NCI-H2227 (cell line): ENCODE measurements around the gene PUM2.
A peak's percentile ranks its signal among the peaks of the same experiment; 100 is the strongest.

ENCODE experiments used
- DNase-seq: peaks from one replicate; lab custom pipeline; 2025; ENCODE audit not compliant: unreplicated experiment; lab: John Stamatoyannopoulos, UW

PUM2 gene

DNA sequence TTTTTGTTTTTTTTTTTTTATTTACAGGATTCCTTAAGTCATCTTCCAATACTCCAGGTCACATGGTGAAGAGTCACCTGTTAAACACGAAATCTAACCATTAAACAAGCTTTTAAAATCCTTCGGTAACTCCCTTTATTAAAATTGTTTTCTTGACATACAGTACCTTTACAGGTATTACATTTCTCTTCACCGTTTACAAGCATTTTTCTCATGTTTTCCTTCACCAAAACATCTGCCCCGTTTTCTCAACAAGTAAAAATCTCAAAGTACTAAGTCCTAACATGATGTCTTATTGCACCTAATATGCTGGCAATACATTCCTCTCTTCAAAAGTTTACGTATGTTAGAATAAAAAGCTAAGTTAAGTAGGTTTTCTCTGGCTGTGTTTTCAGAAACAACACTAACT is 1.1 kb downstream of the PUM2 start:
- DNase-seq, result no peak

DNA sequence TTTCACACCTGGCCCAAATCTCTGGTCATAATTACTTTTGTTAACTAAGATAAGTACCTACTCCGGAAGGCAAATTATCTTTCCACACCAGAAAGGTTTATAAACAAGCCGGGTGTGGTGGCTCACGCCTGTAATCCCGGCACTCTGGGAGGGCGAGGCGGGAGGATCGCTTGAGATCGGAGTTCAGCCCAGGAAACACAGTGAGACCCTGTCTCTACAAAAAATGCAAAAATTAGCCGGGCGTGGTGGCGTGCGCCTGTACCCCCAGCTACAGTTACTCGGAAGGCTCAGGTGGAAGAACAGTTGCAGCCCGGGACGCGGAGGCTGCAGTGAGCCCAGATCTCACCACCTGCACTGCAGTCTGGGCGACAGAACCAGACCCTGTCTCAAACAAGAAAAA is 2.1 kb downstream of the PUM2 start:
- DNase-seq, result no peak

DNA sequence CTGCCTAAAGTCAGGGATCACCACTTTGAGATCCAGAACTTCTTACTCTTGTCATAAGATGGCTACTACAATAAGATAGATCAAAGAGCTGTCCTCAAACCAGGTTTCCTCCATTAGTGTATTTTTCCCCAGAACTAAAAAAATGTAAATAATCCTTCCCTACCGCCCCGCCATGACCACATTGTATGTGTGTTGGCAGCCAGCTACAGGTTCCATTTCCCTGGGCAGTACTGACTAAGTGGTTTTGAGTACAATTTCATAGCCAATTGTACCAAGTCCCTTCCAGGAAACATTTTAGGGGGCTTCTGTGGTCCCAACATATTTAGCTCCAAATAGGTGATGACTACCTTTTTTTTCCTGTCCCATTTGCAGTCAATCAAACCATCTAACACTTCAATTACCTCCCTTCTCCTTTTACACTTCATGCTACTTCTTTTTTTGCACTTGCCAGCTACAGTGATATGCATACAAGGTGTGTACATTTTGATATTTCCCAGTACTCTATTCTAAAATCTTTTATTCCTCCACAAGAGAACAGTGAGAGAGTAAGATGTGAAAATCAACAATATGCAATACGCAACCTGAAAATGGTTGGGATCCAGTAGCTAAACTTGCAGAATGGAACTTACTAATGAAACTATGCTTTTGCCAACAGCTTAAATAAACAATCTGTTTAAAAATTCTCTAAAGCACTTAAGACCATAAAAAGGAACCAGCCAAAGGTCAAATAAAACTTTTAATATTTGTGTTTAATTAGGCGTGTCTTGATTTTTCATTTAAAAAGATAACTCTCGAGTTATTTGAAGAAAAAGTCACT is 3.9 kb downstream of the PUM2 start:
- no peak for DNase-seq

DNA sequence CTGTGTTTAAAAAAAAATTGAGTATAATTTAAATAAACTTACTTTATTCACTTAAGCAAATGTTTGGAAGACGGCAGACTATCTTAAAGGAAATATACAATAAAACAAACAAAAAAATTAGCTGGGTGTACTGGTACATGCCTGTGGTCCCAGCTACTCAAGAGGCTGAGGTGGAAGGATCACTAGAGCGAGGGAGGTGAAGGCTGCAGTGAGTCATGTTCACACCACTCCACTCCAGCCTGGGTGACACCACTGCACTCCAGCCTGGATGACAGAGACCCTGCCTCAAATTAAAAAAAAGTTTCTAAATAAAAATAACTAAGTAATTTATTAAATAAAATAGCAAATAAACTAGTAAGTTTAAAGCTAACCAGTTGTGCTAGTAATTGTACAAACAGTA is 7.5 kb downstream of the PUM2 start:
- no peak for DNase-seq

DNA sequence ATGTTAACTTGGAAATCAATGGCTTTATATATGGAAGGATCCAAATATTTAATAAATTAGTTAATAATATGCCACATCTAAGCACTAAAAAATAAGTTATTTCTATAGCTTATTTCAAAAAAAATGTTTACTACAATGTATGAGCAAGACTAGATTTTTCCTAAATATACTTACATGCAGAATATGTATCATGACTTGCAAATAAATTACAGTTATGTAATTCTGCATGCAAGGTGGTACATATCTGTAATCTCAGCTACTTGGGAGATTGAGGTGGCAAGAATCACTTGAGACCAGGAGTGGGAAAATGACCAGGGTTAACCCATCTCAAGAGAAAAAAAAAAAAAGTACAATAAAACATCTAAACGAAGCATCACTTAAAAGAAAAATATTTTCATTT is 11.6 kb downstream of the PUM2 start:
- DNase-seq, result no peak

DNA sequence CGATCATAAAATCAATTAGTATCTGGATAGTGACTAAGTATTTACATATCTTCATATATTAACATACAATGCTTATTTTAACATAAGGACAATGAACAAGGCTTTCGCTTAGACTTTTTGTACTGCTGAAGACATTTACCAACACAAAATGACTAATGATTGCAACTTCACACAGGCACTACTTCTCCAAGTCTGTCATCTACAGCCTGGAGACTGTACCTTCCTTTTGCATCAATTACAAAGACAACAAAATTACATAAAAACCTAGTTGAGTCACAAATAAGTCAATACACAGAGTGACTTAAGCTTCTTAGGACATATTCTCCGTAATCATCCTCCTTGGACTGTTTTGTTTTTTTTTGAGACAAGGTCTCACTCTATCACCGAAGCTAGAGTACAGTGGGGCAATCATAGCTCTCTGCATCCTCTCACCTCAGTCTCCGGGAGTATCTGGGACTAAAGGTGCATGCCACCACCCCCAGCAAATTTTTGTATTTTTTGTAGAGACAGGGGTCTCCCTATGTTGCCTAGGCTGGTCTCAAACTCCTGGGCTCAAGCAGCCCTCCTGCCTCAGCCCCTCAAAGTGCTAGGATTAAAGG is 15.9 kb downstream of the PUM2 start:
- DNase-seq, result no peak

DNA sequence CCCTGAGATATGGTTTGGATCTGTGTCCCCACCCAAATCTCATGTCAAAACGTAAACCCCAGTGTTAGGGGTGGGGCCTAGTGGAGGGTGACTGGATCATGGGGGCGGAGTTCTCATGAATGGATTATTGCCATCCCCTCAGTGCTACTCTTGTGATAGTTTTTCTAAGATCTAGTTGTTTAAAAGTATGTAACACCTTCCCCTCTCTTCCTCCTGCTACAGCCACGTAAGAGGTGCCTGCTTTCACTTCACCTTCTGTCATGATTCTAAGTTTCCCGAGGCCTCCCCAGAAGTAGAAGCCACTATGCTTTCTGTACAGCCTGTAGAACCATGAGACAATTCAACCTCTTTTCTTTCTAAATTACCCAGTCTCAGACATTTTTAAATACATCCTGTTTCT is 16.9 kb downstream of the PUM2 start:
- DNase-seq, result no peak

DNA sequence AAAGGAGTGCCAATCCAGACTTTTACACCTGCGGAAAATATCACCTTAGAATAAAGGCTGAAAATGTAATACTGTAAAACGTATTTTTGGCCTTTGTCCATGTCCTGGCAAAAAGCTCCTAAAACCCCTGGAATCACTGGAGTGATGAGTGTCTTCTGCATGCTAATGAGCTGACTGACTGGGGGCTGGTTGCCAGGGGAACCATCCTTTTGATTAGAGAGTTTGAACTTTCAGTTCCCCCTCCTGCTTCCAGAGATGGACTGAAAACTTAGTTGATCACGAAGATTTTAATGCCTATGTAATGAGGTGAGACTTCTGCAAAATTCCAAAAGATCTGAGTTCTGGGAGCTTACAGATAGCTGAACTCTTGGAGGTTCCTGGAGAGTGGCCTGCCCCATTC is 20.5 kb downstream of the PUM2 start:
- DNase-seq, result no peak

DNA sequence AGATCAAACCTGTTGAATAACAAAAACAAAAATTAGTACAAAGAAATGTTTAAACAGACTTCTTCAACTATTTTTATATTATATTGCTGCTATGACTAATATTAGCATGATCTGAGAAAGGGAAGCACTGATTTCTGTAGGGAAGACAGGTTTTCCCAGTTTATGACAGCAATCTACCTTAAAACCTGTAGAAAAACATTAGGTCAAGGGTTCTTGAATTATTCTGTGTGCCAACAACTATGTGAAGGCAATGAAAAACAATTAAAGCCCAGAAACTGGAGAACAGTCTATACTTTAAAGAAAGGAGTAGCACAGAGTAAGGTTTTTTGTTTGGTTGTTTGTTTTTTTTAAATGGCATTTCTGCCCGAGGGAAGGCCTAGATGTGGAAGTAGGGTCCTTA is 23.3 kb downstream of the PUM2 start:
- DNase-seq, result no peak

DNA sequence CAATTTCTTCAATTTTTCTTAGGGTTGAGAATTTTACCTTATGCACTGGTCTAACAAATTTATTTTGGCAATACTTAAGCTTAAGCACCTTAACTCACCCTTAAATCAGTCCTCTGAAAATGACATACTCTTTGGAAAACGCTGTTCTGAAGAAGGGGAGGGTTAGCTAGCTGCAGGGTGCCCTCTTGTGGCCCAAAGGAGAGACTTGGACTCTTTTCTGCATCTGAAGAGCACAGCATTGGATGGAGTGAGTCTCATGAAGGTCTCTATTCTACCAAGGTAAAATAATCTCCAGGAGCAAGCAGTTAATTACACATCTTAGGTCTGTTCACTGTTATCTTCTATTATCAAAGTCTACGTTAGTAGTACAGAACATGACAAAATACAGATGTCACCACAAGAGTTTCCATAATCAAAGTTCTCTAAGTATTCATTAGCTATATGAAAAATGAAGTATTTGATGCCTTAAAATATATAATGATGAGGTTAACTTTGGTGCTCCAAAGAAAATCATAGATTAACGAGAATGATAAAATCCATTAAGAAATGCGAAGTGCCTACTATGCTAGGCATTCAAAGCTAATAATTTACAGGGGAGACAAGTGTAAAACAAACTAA is 24.4 kb downstream of the PUM2 start:
- peak; percentile 61 for DNase-seq

DNA sequence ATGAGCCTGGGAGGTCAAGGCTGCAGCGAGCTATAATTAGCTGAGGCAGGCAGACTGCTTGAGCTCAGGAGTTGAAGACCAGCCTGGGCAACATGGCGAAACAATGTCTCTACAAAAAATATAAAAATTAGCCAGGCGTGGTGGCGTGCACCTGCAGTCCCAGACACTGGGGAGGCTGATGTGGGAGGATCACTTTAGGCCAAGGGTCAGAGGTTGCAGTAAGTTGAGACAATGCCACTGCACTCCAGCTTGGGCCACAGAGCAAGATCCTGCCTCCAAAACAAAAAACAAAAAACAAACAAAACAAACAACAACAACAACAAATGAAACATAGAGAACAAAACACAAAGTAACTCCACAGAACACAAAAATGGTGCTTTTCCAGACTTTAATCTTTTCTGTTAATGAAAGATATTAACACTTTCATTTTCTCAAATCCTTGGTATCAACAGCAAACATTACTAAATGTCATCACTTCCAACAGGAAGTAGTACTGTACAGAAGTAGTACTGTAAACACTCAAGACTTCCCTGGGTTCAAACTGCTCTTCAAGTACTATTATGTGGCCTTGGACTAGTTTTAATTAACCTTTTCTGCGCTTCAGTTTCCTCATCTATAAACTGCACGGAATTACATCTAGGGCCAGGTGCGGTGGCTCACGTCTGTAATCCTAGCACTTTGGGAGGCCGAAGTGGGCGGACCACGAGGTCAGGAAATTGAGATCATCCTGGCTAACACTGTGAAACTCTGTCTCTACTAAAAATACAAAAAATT is 27.9 kb downstream of the PUM2 start:
- no peak for DNase-seq

DNA sequence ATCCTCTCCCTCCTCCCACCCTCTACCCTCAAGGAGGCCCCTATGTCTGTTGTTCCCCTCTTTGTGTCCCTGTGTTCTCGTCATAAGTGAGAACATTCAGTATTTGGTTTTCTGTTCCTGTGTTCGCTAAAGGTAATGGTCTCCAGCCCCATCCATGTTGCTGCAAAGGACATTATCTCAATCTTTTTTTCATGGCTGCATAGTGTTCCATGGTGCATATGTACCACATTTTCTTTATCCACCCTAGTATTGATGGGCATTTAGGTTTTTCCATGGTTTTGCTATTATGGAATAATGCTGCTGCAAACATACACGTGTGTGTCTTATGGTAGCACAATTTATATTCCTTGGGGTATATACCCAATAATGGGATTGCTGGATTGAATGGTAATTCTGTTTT is 33.0 kb downstream of the PUM2 start:
- no peak for DNase-seq

DNA sequence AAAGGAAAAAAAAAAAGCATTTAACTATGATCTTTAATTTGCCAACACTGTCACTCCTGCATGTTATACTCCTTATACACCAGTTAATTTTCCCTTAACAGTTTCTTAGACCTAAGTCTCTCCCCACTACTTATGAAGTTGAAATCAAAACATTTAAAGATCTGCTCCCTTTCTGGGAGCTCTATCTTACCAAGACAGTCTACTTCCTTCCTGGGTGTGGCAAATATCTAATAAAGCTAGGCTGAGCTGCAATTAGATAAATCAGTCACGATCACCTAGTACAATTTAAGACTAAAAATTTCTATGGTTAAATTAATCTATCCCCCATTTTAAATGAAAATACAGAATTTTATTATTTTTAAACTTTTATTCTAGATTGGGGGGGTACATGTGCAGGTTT is 33.4 kb downstream of the PUM2 start:
- DNase-seq, result no peak

DNA sequence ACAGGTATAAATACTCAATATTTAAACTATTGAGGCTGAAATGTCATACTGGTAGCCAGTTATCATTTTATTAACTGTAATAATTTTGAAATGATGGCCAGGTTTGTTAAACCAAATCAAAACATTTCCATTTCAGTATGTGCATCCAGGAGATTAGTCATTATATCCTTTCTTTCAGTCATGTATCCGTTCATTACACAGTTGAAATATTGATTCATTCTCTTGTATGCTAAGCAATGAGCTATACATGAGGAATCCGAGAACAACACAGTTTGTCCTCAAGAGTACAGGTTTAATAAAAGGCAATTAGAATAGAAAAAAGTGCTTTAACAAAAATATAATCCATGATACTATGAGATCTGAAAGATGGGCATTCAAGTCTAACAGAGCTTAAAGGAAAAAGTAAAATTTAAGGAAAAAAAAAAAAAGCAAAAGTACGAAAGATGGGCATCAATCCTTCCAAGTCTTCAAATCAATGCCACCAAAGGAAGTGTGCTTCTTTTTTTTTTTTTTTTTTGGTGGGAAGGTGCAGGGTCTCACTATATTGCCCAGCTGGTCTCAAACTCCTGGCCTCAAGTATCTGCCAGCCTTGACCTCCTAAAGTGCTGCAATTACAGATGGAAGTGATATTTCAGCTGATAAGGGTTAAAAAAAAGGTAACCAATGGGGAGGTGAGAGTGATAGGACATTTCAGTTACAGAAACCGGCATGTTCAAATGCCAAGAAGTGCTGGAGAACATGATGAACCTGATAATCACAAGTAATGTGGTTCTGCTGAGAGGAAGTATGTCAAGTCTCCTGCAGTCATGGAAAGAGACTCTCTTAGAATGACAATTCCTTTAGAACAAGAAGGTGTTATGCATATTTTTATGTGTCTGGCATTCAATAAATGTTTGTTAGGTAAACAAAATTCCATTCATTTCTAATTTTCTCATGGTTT is 35.8 kb downstream of the PUM2 start:
- DNase-seq, result no peak

DNA sequence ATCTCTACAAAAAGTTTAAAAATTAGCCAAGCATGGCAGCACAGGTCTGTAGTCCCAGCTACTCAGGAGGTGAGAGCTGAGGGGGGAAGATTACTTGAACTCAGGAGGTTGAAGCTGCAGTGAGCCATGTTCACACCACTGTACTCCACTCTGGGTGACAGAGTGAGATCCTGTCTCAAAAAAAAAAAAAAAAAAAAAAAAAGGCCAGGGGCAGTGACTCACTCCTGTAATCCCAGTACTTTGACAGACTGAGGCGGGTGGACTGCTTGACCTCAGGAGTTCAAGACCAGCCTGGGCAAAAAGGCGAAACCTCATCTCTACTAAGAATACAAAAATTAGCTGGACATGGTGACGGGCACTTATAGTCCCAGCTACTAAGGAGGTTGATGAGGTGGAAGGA is 37.0 kb downstream of the PUM2 start:
- DNase-seq, result no peak

DNA sequence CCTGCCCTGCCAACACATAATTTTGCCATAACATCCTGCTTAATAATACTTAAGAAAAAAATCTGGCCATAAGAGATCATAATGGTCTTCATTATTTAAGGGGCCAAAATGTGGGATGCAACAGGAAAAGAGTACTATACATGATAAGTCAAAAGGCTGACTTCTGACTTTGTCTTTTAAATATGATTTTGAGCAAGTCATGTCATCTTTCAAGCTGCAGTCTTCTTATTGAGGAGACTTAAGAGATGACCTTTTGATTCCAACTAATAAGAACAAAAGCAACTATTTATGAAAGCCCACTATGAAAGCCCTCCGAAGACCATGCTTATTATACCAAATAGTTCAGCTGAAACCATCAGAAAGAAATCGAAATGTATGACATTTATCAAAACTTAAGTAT is 41.6 kb downstream of the PUM2 start:
- no peak for DNase-seq

DNA sequence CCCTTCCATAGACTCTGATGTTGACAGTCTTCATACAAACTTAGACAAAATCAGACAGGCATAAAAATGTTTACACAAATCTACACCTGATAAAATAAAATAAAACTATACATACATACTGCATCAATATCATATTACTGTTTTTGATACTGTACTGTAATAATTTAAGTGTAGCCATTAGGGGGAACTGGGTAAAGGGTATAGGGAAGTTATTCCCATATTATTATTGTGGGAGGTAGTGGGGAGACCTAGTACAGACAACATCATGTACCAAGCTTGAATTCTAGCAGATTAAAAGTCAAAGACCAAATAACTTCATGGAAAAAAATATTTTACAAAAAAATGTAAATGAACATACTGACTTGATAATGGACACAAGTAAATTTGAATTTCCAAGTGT is 43.3 kb downstream of the PUM2 start:
- DNase-seq, result no peak

DNA sequence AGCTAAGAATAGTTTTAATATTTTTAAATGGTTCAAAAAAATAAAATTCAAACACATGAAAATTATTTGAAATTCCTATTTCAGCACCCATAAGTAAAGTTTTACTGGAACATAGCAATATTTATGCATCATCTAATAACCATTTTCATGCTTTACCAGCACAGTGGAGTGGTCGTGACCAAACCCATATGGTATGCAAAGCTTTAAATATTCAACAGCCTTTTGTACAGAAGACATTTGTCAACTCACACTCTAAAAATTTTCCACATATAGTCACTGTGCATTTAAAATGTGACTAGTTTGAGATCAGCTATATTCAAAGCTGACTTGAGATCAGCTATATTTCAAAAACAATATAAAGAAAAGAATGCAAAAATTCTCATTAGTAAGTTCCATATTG is 46.2 kb downstream of the PUM2 start:
- no peak for DNase-seq

DNA sequence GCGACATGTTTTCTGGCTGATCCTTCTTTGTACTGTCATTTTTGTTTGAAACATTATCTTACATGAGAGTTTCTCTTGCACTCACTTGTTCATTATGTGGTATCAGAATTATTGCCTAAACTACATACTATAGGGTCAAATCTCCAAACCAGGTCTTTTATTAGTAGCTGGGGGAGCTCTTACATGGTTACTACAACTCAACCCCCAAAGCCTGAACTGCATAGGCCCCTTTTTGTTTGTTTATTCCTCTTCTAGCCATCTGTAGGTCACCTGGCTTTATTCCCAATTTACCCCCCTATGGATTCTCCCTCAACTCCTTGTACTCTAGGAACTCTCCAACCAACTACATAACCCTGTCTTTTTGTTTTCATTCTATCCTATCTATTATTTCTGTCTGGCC is 46.7 kb downstream of the PUM2 start:
- DNase-seq, result no peak

DNA sequence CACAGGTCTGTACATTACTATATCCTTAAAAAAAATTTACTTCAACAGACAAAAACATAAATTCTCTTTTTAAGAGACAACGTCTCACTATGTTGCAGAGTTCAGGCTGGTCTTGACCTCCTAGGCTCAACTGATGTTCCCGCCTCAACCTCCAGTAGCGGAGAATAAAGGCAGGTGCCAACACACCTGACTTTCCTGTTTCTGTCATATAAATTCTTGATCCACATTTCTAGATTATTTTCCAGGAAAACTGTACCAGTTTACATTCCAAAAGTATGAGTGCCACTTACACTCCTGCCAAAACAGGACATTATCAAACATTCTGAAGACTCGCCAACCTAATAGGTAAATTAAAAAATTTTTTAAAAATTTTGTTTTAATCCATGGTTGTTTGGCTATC is 48.6 kb downstream of the PUM2 start:
- no peak for DNase-seq

DNA sequence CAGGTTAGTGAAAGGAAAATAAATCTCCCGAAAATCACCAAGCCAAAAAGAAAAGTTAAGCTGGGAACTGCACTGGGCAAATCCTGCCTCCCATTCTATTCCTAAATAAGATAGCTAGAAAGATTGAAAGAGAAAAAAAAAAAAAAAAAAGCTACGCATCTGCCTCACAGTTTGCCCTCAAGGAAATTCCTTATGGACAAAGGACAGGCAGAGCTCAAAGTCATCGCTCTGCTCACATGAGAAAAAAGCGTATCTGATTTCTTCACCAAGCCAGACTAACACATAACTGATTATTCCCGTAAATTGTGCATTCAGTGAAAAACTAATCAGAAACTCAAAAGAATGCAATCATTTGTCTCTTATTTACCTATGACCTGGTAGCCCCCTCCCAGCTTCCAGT is 50.0 kb downstream of the PUM2 start:
- DNase-seq, result no peak
